ENCODE data around the gene RAB10. TPM values are rescaled to one million over a fixed set of nuclear protein-coding genes. Genes with fewer than 3 reads are reported as not detected.

RAB10 gene
- total and polyA plus RNA-seq, 9 of the 15 experiments (the other 6 are each of a cell fraction or from before 2014, with no cell fraction given) = 25.1 to 214 (median 157) TPM

GRCh38 chr2:26067186-26067974 lies 33.5 kb downstream of the RAB10 start (continued):
- TF ChIP-seq, protein P1, sequence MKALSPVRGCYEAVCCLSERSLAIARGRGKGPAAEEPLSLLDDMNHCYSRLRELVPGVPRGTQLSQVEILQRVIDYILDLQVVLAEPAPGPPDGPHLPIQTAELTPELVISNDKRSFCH (CRISPR knock-in tag; IDR thresholded peaks at IDR 0.05) = no peak
- TF ChIP-seq, protein P1 (tag; IDR thresholded peaks at IDR 0.05) = no peak
- TF ChIP-seq ZBED1 (IDR thresholded peaks at IDR 0.05) = no peak
- TF ChIP-seq, protein P2, sequence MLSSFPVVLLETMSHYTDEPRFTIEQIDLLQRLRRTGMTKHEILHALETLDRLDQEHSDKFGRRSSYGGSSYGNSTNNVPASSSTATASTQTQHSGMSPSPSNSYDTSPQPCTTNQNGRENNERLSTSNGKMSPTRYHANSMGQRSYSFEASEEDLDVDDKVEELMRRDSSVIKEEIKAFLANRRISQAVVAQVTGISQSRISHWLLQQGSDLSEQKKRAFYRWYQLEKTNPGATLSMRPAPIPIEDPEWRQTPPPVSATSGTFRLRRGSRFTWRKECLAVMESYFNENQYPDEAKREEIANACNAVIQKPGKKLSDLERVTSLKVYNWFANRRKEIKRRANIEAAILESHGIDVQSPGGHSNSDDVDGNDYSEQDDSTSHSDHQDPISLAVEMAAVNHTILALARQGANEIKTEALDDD (IDR thresholded peaks at IDR 0.05) = peak; percentile 90
- no peak for TF ChIP-seq TARDBP (IDR thresholded peaks at IDR 0.05)
- TF ChIP-seq SRSF1 (IDR thresholded peaks at IDR 0.05; ENCODE audit: low read depth, low read length) = no peak
- no peak for TF ChIP-seq MEF2A (IDR thresholded peaks at IDR 0.05; ENCODE audit: control insufficient read depth, low read depth, low read length)
- TF ChIP-seq MAFK (IDR thresholded peaks at IDR 0.05; ENCODE audit: low read length) = no peak
- TF ChIP-seq, protein P3, sequence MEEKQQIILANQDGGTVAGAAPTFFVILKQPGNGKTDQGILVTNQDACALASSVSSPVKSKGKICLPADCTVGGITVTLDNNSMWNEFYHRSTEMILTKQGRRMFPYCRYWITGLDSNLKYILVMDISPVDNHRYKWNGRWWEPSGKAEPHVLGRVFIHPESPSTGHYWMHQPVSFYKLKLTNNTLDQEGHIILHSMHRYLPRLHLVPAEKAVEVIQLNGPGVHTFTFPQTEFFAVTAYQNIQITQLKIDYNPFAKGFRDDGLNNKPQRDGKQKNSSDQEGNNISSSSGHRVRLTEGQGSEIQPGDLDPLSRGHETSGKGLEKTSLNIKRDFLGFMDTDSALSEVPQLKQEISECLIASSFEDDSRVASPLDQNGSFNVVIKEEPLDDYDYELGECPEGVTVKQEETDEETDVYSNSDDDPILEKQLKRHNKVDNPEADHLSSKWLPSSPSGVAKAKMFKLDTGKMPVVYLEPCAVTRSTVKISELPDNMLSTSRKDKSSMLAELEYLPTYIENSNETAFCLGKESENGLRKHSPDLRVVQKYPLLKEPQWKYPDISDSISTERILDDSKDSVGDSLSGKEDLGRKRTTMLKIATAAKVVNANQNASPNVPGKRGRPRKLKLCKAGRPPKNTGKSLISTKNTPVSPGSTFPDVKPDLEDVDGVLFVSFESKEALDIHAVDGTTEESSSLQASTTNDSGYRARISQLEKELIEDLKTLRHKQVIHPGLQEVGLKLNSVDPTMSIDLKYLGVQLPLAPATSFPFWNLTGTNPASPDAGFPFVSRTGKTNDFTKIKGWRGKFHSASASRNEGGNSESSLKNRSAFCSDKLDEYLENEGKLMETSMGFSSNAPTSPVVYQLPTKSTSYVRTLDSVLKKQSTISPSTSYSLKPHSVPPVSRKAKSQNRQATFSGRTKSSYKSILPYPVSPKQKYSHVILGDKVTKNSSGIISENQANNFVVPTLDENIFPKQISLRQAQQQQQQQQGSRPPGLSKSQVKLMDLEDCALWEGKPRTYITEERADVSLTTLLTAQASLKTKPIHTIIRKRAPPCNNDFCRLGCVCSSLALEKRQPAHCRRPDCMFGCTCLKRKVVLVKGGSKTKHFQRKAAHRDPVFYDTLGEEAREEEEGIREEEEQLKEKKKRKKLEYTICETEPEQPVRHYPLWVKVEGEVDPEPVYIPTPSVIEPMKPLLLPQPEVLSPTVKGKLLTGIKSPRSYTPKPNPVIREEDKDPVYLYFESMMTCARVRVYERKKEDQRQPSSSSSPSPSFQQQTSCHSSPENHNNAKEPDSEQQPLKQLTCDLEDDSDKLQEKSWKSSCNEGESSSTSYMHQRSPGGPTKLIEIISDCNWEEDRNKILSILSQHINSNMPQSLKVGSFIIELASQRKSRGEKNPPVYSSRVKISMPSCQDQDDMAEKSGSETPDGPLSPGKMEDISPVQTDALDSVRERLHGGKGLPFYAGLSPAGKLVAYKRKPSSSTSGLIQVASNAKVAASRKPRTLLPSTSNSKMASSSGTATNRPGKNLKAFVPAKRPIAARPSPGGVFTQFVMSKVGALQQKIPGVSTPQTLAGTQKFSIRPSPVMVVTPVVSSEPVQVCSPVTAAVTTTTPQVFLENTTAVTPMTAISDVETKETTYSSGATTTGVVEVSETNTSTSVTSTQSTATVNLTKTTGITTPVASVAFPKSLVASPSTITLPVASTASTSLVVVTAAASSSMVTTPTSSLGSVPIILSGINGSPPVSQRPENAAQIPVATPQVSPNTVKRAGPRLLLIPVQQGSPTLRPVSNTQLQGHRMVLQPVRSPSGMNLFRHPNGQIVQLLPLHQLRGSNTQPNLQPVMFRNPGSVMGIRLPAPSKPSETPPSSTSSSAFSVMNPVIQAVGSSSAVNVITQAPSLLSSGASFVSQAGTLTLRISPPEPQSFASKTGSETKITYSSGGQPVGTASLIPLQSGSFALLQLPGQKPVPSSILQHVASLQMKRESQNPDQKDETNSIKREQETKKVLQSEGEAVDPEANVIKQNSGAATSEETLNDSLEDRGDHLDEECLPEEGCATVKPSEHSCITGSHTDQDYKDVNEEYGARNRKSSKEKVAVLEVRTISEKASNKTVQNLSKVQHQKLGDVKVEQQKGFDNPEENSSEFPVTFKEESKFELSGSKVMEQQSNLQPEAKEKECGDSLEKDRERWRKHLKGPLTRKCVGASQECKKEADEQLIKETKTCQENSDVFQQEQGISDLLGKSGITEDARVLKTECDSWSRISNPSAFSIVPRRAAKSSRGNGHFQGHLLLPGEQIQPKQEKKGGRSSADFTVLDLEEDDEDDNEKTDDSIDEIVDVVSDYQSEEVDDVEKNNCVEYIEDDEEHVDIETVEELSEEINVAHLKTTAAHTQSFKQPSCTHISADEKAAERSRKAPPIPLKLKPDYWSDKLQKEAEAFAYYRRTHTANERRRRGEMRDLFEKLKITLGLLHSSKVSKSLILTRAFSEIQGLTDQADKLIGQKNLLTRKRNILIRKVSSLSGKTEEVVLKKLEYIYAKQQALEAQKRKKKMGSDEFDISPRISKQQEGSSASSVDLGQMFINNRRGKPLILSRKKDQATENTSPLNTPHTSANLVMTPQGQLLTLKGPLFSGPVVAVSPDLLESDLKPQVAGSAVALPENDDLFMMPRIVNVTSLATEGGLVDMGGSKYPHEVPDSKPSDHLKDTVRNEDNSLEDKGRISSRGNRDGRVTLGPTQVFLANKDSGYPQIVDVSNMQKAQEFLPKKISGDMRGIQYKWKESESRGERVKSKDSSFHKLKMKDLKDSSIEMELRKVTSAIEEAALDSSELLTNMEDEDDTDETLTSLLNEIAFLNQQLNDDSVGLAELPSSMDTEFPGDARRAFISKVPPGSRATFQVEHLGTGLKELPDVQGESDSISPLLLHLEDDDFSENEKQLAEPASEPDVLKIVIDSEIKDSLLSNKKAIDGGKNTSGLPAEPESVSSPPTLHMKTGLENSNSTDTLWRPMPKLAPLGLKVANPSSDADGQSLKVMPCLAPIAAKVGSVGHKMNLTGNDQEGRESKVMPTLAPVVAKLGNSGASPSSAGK (IDR thresholded peaks at IDR 0.05) = no peak; the same call in 1 of the 2 replicates
- TF ChIP-seq KAT8 (IDR thresholded peaks at IDR 0.05; ENCODE audit: low read depth) = no peak
- TF ChIP-seq LCOR (CRISPR knock-in tag; IDR thresholded peaks at IDR 0.05) = no peak
- no peak for TF ChIP-seq ZNF785 (CRISPR knock-in tag; IDR thresholded peaks at IDR 0.05)
- no peak for TF ChIP-seq ETV5 (CRISPR knock-in tag; IDR thresholded peaks at IDR 0.05; ENCODE audit: low read depth)
- no peak for TF ChIP-seq YY1 (IDR thresholded peaks at IDR 0.05; ENCODE audit: borderline replicate concordance in 1 of 3, control insufficient read depth in 1 of 3, extremely low read depth in 1 of 3, insufficient read depth in 3 of 3, insufficient read length in 1 of 3, insufficient replicate concordance in 2 of 3, low read depth in 1 of 3, low read length in 2 of 3)
- no peak for TF ChIP-seq HNRNPLL (IDR thresholded peaks at IDR 0.05; ENCODE audit: low read depth, low read length, poor library complexity, severe bottlenecking)
